Glutamatergic neuron (in vitro differentiated cells): ENCODE data around the gene PECR. TPM values are rescaled to one million over a fixed set of nuclear protein-coding genes. Genes with fewer than 3 reads are reported as not detected.

Source experiments
- DNase-seq: peaks from one replicate; pipeline ENCODE4 v3.0.0; 2022
- H3K27ac Mint-ChIP-seq: one replicate; pipeline ENCODE4 v1.8.0; 2020; ENCODE audit warnings: mild to moderate bottlenecking, mixed read lengths, inconsistent platforms; ENCODE audit not compliant: unreplicated experiment
- H3K27me3 Mint-ChIP-seq: one replicate; pipeline ENCODE4 v1.8.0; 2020; ENCODE audit warnings: mild to moderate bottlenecking, moderate library complexity, mixed read lengths, inconsistent platforms; ENCODE audit not compliant: unreplicated experiment
- H3K36me3 Mint-ChIP-seq: one replicate; pipeline ENCODE4 v1.8.0; 2020; ENCODE audit warnings: mild to moderate bottlenecking, mixed read lengths, inconsistent platforms; ENCODE audit not compliant: unreplicated experiment
- H3K4me1 Mint-ChIP-seq: one replicate; pipeline ENCODE4 v1.8.0; 2020; ENCODE audit warnings: mild to moderate bottlenecking, low read depth, mixed read lengths, inconsistent platforms; ENCODE audit not compliant: unreplicated experiment
- H3K4me3 Mint-ChIP-seq: one replicate; pipeline ENCODE4 v1.8.0; 2020; ENCODE audit warnings: mild to moderate bottlenecking, mixed read lengths, inconsistent platforms; ENCODE audit not compliant: unreplicated experiment
- H3K9me3 Mint-ChIP-seq: one replicate; pipeline ENCODE4 v1.8.0; 2020; ENCODE audit warnings: mild to moderate bottlenecking, moderate library complexity, mixed read lengths, inconsistent platforms; ENCODE audit not compliant: unreplicated experiment
- CTCF ChIP-seq: fragments of 200-600 bp; sonication (generic); IDR thresholded peaks from one replicate; pipeline ENCODE4 v1.5.0; 2021; ENCODE audit not compliant: partially characterized antibody, unreplicated experiment
- total RNA-seq: library from RNA; stranded (reverse); fragmentation: NEBNext Ultra II Directional; extraction: Animal tissue kit (Norgen Biotek cat#: 25700); gene quantifications from one replicate; pipeline ENCODE4 v1.2.1, GENCODE V29; 2021; ENCODE audit not compliant: unreplicated experiment

Gene PECR
- total RNA-seq, 1 donor from 2014 or later = 33.0 TPM

- no peaks in the 10 kb centered on the region for H3K36me3 Mint-ChIP-seq
Observed at GRCh38 chr2:216110620-216111019, 29.0 kb upstream of the PECR start.

DNA sequence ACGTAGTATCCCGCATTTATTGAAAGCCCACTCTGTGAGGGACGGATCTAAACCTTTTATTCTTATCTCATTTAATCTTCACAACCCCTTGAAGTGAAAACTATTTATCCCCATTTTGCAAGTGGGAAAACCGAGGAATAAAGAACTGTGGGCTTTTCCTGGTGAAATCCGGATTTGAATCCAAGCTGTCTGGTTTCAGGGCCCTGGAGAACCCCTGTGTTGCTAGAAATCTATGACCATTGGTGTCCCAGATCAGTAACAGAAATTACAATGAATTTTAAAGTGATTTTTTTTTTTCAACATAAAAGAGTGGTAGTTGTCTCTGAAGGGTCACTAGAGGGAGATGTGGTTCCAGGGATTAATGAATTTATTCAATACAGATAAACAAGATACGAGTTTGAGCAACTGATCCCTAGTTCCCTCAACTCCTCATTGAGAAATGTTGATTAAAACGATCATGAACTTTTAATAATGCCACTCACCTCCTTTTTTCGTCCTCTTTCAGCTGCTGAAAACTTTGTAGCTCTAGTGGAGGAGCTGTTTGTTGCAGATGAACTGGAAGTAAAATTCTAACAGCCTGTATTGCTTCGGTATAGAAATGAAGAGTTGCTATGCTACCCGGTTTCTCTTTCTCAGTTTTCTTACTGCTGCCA, 28.5 kb upstream of the PECR start:
- peaks cover 48% of the 10 kb centered on the region for H3K4me1 Mint-ChIP-seq
- DNase-seq = no peak
- peak overlapping the region; percentile 99 for H3K27ac Mint-ChIP-seq
- H3K27me3 Mint-ChIP-seq = peaks cover 15% of the 10 kb centered on the region
- H3K4me3 Mint-ChIP-seq = peak overlapping the region; percentile 99
- TF ChIP-seq CTCF = peak; percentile 53
- peaks cover 20% of the 10 kb centered on the region for H3K9me3 Mint-ChIP-seq
- no peaks in the 10 kb centered on the region for H3K36me3 Mint-ChIP-seq

More at GRCh38 chr2:216110620-216111019, 29.0 kb upstream of the PECR start:
- peaks cover 17% of the 10 kb centered on the region for H3K27me3 Mint-ChIP-seq
- H3K4me3 Mint-ChIP-seq = peak overlapping the region; percentile 99
- peak overlapping the region; percentile 99 for H3K27ac Mint-ChIP-seq
- peaks cover 53% of the 10 kb centered on the region for H3K4me1 Mint-ChIP-seq
- DNase-seq = no peak
- H3K9me3 Mint-ChIP-seq = peaks cover 21% of the 10 kb centered on the region
- TF ChIP-seq CTCF = peak; percentile 3

GRCh38 chr2:216108967-216109921, 27.6 kb upstream of the PECR start, which contains the start of gene XRCC5:
TSS of gene XRCC5 (plus strand) at chr2:216109348. CDS start at chr2:216109437, 89 bp downstream.
- no peak for TF ChIP-seq CTCF
- Mint-ChIP-seq H3K9me3 (peaks cover 12% of the 10 kb centered on the region), H3K4me3 (peak within 1 kb of the TSS; percentile 99), H3K36me3 (no peaks in the 10 kb centered on the region), H3K27me3 (peaks cover 10% of the 10 kb centered on the region), H3K4me1 (peaks cover 43% of the 10 kb centered on the region), H3K27ac (peak within 1 kb of the TSS; percentile 99)
- peak; percentile 97 for DNase-seq

- Mint-ChIP-seq H3K9me3 (peaks cover 11% of the 10 kb centered on the region), H3K4me1 (peaks cover 39% of the 10 kb centered on the region), H3K36me3 (no peaks in the 10 kb centered on the region), H3K27me3 (peaks cover 10% of the 10 kb centered on the region), H3K4me3 (peak overlapping the region; percentile 99), H3K27ac (peak overlapping the region; percentile 99)
- DNase-seq = peak; percentile 32
- no peak for TF ChIP-seq CTCF
Observed at GRCh38 chr2:216108310-216108966, 26.8 kb upstream of the PECR start.
